Ascending aorta (tissue), 2 donors: ENCODE measurements around the gene PLAGL1. TPM values are rescaled to one million over a fixed set of nuclear protein-coding genes. Genes with fewer than 3 reads are reported as not detected.

Source experiments
- DNase-seq, 2 donors: peaks; one replicate each; pipeline ENCODE4 v3.0.0-alpha.2; 2019; ENCODE audit warnings: low spot score in 2 of 2
- H3K27ac ChIP-seq, 2 donors: fragments of 200-600 bp; sonication (generic); one replicate each; pipeline ENCODE4 v1.5.1; 2016 to 2017; ENCODE audit warnings: mild to moderate bottlenecking in 1 of 2
- H3K27me3 ChIP-seq: fragments of 200-600 bp; sonication (generic); one replicate; pipeline ENCODE4 v1.5.1; 2017
- H3K36me3 ChIP-seq, 2 donors: fragments of 200-600 bp; sonication (generic); one replicate each; pipeline ENCODE4 v1.5.1; 2016
- H3K4me1 ChIP-seq, 2 donors: fragments of 200-600 bp; sonication (generic); one replicate each; pipeline ENCODE4 v1.5.1; 2016 to 2017; ENCODE audit warnings: mild to moderate bottlenecking in 1 of 2
- H3K4me3 ChIP-seq, 2 donors: fragments of 200-600 bp; sonication (generic); one replicate each; pipeline ENCODE4 v1.5.1; 2016 to 2017; ENCODE audit warnings: mild to moderate bottlenecking in 1 of 2
- H3K9me3 ChIP-seq, 2 donors: fragments of 200-600 bp; sonication (generic); one replicate each; pipeline ENCODE4 v1.5.1; 2016
- intact Hi-C: fragments of 100-400 bp; cut with DNase I; formaldehyde crosslinking; loops from one replicate; pipeline ENCODE4 v1.15.1; 2023
- total RNA-seq: library from RNA; depleted of rRNA; stranded (reverse); fragments of >200 nt; gene quantifications from one replicate; pipeline ENCODE4 v1.1.0, GENCODE V29; 2016
- TF ChIP-seq, protein P1 (sequence below), 3 experiments: fragments of 200-600 bp in 2 of 3; fragments of 450-650 bp in 1 of 3; sonication (generic) in 2 of 3; IDR thresholded peaks; one replicate each; pipeline ENCODE4 v1.5.1; 2016 to 2019; ENCODE audit warnings: antibody characterized with exemption in 3 of 3, mild to moderate bottlenecking in 1 of 3, moderate library complexity in 1 of 3

The PLAGL1 gene, protein sequence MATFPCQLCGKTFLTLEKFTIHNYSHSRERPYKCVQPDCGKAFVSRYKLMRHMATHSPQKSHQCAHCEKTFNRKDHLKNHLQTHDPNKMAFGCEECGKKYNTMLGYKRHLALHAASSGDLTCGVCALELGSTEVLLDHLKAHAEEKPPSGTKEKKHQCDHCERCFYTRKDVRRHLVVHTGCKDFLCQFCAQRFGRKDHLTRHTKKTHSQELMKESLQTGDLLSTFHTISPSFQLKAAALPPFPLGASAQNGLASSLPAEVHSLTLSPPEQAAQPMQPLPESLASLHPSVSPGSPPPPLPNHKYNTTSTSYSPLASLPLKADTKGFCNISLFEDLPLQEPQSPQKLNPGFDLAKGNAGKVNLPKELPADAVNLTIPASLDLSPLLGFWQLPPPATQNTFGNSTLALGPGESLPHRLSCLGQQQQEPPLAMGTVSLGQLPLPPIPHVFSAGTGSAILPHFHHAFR
- 86.3 TPM for total RNA-seq

DNA sequence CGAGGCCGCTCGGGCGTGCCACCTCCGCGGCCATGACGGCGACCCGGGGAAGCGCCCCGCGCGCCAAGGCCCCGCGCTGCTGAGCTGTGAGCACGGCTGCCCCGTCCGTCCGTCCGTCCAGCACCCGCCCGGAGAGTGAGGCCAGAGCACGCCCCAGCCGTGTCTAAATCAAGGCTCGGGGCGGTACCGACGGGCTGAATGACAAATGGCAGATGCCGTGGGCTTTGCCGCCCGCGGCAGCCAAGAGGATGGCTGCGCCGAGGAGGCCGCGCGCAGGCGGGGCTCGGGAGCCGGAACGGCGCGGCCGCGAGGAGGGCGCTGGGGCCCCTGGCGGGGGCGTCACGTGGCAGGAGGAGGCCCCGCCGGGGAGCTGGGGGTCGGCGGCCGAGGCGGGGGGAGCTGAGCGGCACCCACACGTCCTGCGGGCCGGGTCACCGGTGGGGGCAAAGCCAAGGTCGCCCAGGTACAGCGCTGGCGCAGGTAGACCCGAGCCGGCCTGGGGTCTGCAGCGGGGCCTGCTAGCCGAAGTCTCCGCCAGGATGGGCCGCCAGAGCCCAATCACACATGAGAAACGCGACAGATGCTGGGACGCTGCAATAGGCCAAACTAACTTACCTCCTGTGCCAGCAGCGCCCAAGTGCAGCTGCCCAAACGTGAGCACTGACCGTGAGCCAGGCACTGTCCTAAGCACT lies at the start of gene PLAGL1:
PLAGL1 (minus strand) TSS at position 140 of the 692 bp plus-strand sequence. CDS start 60,123 bp downstream, outside the sequence.
- peak; percentile 12 to 85 for DNase-seq
- peak within 1 kb of the TSS; percentile 60 to 79 for H3K4me3 ChIP-seq
- peaks cover 0 to 3% of the 10 kb centered on the region in 2 donors for H3K4me1 ChIP-seq
- no peaks in the 10 kb centered on the region for H3K27me3 ChIP-seq
- no peaks in the 10 kb centered on the region for H3K36me3 ChIP-seq
- intact Hi-C loops = loop anchor here (5.0 kb wide), 1 partner anchor 36 kb away; no protein-coding TSS in a partner anchor
- no peaks in the 10 kb centered on the region for H3K9me3 ChIP-seq
- peak within 1 kb of the TSS; percentile 67 to 88 for H3K27ac ChIP-seq
- TF ChIP-seq, protein P1, sequence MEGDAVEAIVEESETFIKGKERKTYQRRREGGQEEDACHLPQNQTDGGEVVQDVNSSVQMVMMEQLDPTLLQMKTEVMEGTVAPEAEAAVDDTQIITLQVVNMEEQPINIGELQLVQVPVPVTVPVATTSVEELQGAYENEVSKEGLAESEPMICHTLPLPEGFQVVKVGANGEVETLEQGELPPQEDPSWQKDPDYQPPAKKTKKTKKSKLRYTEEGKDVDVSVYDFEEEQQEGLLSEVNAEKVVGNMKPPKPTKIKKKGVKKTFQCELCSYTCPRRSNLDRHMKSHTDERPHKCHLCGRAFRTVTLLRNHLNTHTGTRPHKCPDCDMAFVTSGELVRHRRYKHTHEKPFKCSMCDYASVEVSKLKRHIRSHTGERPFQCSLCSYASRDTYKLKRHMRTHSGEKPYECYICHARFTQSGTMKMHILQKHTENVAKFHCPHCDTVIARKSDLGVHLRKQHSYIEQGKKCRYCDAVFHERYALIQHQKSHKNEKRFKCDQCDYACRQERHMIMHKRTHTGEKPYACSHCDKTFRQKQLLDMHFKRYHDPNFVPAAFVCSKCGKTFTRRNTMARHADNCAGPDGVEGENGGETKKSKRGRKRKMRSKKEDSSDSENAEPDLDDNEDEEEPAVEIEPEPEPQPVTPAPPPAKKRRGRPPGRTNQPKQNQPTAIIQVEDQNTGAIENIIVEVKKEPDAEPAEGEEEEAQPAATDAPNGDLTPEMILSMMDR (IDR thresholded peaks at IDR 0.05) = no peak

DNA sequence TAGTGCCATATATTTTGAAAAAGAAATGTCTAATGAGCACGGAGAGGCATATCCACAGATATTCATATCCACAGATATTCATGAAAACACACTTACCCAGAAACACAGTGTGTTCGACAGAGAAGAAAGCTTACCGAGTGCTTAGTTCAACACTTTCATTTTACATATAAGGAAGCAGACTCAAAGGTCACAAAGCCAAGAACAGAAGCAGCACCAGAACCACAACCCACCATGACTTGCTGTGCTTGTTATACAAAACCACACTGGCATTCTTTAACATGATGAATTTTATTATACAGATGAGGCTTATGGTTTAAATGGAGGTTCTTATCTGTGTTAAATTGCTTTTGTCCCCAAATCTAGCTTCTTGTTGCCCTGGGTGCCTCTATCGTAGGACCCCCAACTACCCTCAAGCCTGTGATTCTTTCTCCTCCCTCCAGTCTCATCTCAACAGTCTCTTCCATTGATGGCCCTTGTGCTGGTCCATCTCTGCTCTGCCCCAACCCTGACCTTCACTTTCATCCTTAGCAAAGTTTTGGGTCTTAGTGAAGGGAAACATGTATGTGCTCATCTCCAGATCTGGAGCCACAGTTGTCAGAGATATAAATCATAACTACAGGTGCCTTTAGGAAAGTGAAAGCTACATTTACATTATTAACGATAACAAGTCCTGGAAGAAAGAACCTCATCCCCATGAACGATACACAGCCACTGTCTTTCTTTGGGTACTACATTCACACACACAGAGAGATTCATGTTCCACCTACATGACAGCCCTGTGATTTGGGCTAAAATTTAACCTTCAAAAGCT lies 47.3 kb upstream of the PLAGL1 start:
- Histone ChIP-seq H3K4me3 (no peak overlapping the region), H3K4me1 (no peaks in the 10 kb centered on the region), H3K27ac (no peak overlapping the region), H3K36me3 (no peaks in the 10 kb centered on the region), H3K27me3 (no peaks in the 10 kb centered on the region), H3K9me3 (no peaks in the 10 kb centered on the region)
- DNase-seq = no peak
- TF ChIP-seq, protein P1 (IDR thresholded peaks at IDR 0.05) = no peak
- intact Hi-C loops = no loop called here

GRCh38 chr6:144053601-144054000 lies 45.5 kb upstream of the PLAGL1 start:
- no peaks in the 10 kb centered on the region for H3K9me3 ChIP-seq
- DNase-seq = no peak
- H3K4me3 ChIP-seq = no peak overlapping the region
- no peak overlapping the region for H3K27ac ChIP-seq
- H3K36me3 ChIP-seq = no peaks in the 10 kb centered on the region
- H3K4me1 ChIP-seq = no peaks in the 10 kb centered on the region
- H3K27me3 ChIP-seq = no peaks in the 10 kb centered on the region
- intact Hi-C loops = no loop called here
- TF ChIP-seq, protein P1 (IDR thresholded peaks at IDR 0.05) = no peak

DNA sequence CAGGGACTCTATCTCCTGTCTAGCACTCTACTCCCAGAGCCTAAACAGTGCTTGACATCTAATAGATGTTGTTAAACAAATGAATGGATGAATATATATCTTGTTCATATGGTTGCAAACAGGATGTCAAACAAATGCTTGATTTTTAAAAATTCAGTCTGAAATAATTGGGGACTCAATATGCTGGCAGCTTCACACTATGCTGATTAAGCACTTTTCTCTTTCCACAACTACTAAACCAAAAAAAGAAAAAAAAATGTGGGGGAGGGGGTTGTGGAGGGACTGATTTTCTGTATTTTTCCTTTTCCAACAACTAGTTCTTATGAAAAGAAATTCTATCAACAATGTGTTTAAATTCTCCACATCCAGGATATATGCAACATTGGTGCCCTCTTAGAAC lies 44.4 kb upstream of the PLAGL1 start:
- intact Hi-C loops = no loop called here
- Histone ChIP-seq H3K4me1 (no peaks in the 10 kb centered on the region), H3K27me3 (no peaks in the 10 kb centered on the region), H3K27ac (no peak overlapping the region), H3K9me3 (no peaks in the 10 kb centered on the region), H3K36me3 (no peaks in the 10 kb centered on the region), H3K4me3 (no peak overlapping the region)
- TF ChIP-seq, protein P1 (IDR thresholded peaks at IDR 0.05) = no peak
- DNase-seq = no peak

DNA sequence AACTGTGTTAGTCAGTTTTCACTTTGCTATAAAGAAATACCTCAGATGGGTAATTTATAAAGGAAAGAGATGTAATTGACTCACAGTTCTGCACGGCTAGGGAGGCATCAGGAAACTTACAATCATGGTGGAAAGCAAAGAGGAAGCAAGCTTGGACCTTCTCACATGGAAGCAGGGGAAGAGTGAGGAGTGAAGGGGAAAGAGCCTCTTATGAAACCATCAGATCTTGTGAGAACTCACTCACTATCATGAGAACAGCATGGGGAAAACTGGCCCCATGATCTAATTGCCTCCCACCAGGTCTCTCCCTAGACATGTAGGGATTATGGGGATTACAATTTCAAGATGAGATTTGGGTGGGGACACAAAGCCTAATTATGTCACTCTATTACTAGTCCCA lies 41.3 kb upstream of the PLAGL1 start:
- Histone ChIP-seq H3K36me3 (no peaks in the 10 kb centered on the region), H3K27ac (no peak overlapping the region), H3K4me1 (no peaks in the 10 kb centered on the region), H3K9me3 (no peaks in the 10 kb centered on the region), H3K27me3 (no peaks in the 10 kb centered on the region), H3K4me3 (no peak overlapping the region)
- intact Hi-C loops = no loop called here
- TF ChIP-seq, protein P1 (IDR thresholded peaks at IDR 0.05) = no peak
- no peak for DNase-seq
